Prostate gland (tissue), 2 donors: ENCODE measurements around the gene SLC2A8.

ENCODE experiments used
- POLR2A ChIP-seq: fragments of 450-650 bp; IDR thresholded peaks from one replicate; pipeline ENCODE4 v1.6.1; 2016; ENCODE audit warnings: antibody characterized with exemption, mild to moderate bottlenecking
- POLR2AphosphoS5 ChIP-seq: sonication (generic); formaldehyde crosslinking; IDR thresholded peaks from one replicate; pipeline ENCODE4 v1.6.1; 2017; ENCODE audit warnings: antibody characterized with exemption
- TF ChIP-seq, protein P1 (sequence below), 4 experiments: fragments of 200-600 bp in 2 of 4; fragments of 450-650 bp in 2 of 4; sonication (generic) in 2 of 4; IDR thresholded peaks; 1 replicate in 3 of 4; 2 replicates in 1 of 4; pipeline ENCODE4 v1.5.1; 2016 to 2019; ENCODE audit warnings: antibody characterized with exemption in 4 of 4, mild to moderate bottlenecking in 2 of 4, moderate library complexity in 2 of 4

DNA sequence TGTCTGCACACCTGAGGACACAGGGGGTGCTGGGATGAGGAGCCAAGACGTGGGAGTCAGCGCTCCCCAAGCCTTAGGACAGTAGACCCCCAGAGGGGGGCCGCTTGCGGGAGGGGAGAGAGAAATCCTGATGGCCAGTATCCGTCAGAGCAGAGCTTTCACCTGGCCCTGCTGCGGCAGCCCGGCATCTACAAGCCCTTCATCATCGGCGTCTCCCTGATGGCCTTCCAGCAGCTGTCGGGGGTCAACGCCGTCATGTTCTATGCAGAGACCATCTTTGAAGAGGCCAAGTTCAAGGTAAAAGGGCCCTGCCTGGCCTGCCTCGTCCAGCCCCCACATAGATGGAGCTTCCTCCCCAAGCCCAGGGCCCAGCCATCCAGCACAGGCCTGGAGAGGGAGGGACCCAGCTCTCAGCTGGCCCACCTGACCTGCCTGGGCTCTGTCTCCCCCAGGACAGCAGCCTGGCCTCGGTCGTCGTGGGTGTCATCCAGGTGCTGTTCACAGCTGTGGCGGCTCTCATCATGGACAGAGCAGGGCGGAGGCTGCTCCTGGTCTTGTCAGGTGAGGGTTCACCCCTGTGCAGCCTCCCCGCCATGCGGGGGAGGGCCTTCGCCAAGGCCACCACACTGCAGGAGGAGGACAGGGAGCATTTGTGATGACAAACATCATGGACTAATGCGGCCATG, 6.7 kb downstream of the SLC2A8 start:
- TF ChIP-seq, protein P1, sequence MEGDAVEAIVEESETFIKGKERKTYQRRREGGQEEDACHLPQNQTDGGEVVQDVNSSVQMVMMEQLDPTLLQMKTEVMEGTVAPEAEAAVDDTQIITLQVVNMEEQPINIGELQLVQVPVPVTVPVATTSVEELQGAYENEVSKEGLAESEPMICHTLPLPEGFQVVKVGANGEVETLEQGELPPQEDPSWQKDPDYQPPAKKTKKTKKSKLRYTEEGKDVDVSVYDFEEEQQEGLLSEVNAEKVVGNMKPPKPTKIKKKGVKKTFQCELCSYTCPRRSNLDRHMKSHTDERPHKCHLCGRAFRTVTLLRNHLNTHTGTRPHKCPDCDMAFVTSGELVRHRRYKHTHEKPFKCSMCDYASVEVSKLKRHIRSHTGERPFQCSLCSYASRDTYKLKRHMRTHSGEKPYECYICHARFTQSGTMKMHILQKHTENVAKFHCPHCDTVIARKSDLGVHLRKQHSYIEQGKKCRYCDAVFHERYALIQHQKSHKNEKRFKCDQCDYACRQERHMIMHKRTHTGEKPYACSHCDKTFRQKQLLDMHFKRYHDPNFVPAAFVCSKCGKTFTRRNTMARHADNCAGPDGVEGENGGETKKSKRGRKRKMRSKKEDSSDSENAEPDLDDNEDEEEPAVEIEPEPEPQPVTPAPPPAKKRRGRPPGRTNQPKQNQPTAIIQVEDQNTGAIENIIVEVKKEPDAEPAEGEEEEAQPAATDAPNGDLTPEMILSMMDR (IDR thresholded peaks at IDR 0.05) = no peak
- TF ChIP-seq POLR2A (no peak), POLR2AphosphoS5 (no peak)
